H9 (cell line): ENCODE results near the gene FGFR3. TPM values are rescaled to one million over a fixed set of nuclear protein-coding genes. Genes with fewer than 3 reads are reported as not detected.

Experiments used
- DNase-seq: peaks from one replicate; pipeline ENCODE4 v3.0.0-alpha.2; 2017
- H2AFZ ChIP-seq: one replicate; pipeline ENCODE4 v1.6.1; 2013; ENCODE audit warnings: mild to moderate bottlenecking, low read length, control low read depth, moderate library complexity
- H2AK5ac ChIP-seq: 2 replicates; pipeline ENCODE4 v1.6.1; 2013; ENCODE audit warnings: low read length, control low read depth, mixed read lengths; ENCODE audit not compliant: insufficient read length
- H2BK120ac ChIP-seq: one replicate; pipeline ENCODE4 v1.6.1; 2013; ENCODE audit warnings: low read depth, mild to moderate bottlenecking, low read length, control low read depth, inconsistent platforms; ENCODE audit not compliant: poor library complexity, severe bottlenecking
- H2BK12ac ChIP-seq: 2 replicates; pipeline ENCODE4 v1.6.1; 2013; ENCODE audit warnings: low read length, control low read depth, mixed read lengths, low read depth; ENCODE audit not compliant: insufficient read length
- H2BK15ac ChIP-seq: 2 replicates; pipeline ENCODE4 v1.6.1; 2013; ENCODE audit warnings: low read depth, low read length, control low read depth
- H2BK20ac ChIP-seq: one replicate; pipeline ENCODE4 v1.6.1; 2013; ENCODE audit warnings: low read depth, mild to moderate bottlenecking, low read length, control low read depth, inconsistent platforms; ENCODE audit not compliant: poor library complexity, severe bottlenecking
- H2BK5ac ChIP-seq: 2 replicates; pipeline ENCODE4 v1.6.1; 2013; ENCODE audit warnings: low read length, control low read depth, mixed read lengths; ENCODE audit not compliant: insufficient read length
- H3K14ac ChIP-seq: 2 replicates; pipeline ENCODE4 v1.6.1; 2013; ENCODE audit warnings: low read length, control low read depth; ENCODE audit not compliant: insufficient read depth
- H3K18ac ChIP-seq: 2 replicates; pipeline ENCODE4 v1.6.1; 2013; ENCODE audit warnings: low read depth, mild to moderate bottlenecking, mixed read lengths, low read length, control low read depth; ENCODE audit not compliant: insufficient read length
- H3K23ac ChIP-seq: 2 replicates; pipeline ENCODE4 v1.6.1; 2013; ENCODE audit warnings: low read length, control low read depth, mixed read lengths, low read depth; ENCODE audit not compliant: insufficient read length
- H3K23me2 ChIP-seq: 2 replicates; pipeline ENCODE4 v1.6.1; 2013; ENCODE audit warnings: low read depth, mild to moderate bottlenecking, mixed read lengths, low read length, control low read depth; ENCODE audit not compliant: insufficient read length, poor library complexity, severe bottlenecking
- H3K27ac ChIP-seq: 2 replicates; pipeline ENCODE4 v1.5.1; 2013; ENCODE audit warnings: low read length, control low read depth, mixed read lengths, low read depth; ENCODE audit not compliant: insufficient read length
- H3K27me3 ChIP-seq: 2 replicates; pipeline ENCODE4 v1.6.1; 2013; ENCODE audit warnings: low read length, control low read depth, inconsistent platforms; ENCODE audit not compliant: insufficient read depth
- H3K4ac ChIP-seq: 2 replicates; pipeline ENCODE4 v1.6.1; 2013; ENCODE audit warnings: low read depth, mild to moderate bottlenecking, control low read depth, inconsistent platforms, low read length, moderate library complexity
- H3K4me1 ChIP-seq: 2 replicates; pipeline ENCODE4 v1.6.1; 2013; ENCODE audit warnings: low read length, control low read depth, inconsistent platforms; ENCODE audit not compliant: insufficient read depth
- H3K4me2 ChIP-seq: 2 replicates; pipeline ENCODE4 v1.6.1; 2013; ENCODE audit warnings: low read length, control low read depth, mixed read lengths; ENCODE audit not compliant: insufficient read length, insufficient read depth
- H3K56ac ChIP-seq: 2 replicates; pipeline ENCODE4 v1.6.1; 2013; ENCODE audit warnings: low read depth, mild to moderate bottlenecking, mixed read lengths, low read length, control low read depth; ENCODE audit not compliant: insufficient read length
- H3K79me1 ChIP-seq: 2 replicates; pipeline ENCODE4 v1.6.1; 2013; ENCODE audit warnings: low read depth, mild to moderate bottlenecking, moderate library complexity, low read length, control low read depth, inconsistent platforms; ENCODE audit not compliant: insufficient read depth, poor library complexity, severe bottlenecking
- H3K79me2 ChIP-seq: 2 replicates; pipeline ENCODE4 v1.6.1; 2013; ENCODE audit warnings: low read length, control low read depth, inconsistent platforms; ENCODE audit not compliant: insufficient read depth
- H3K9ac ChIP-seq: 2 replicates; pipeline ENCODE4 v1.6.1; 2013; ENCODE audit warnings: low read length, control low read depth, mixed read lengths; ENCODE audit not compliant: insufficient read length; ENCODE audit errors: extremely low read depth
- H3K9me3 ChIP-seq: one replicate; pipeline ENCODE4 v1.6.1; 2013; ENCODE audit warnings: low read depth, low read length, inconsistent platforms; ENCODE audit not compliant: control insufficient read depth
- H3T11ph ChIP-seq: one replicate; pipeline ENCODE4 v1.6.1; 2013; ENCODE audit warnings: mild to moderate bottlenecking, low read length, control low read depth, inconsistent platforms
- H4K20me1 ChIP-seq: one replicate; pipeline ENCODE4 v1.6.1; 2013; ENCODE audit not compliant: control insufficient read depth, insufficient read length, insufficient read depth
- H4K5ac ChIP-seq: 2 replicates; pipeline ENCODE4 v1.6.1; 2013; ENCODE audit warnings: low read depth, mild to moderate bottlenecking, mixed read lengths, low read length, control low read depth; ENCODE audit not compliant: insufficient read length
- H4K8ac ChIP-seq: replicated peaks from 2 replicates; pipeline ENCODE4 v1.6.1; 2013; ENCODE audit warnings: low read length, control low read depth, mixed read lengths, low read depth; ENCODE audit not compliant: insufficient read length
- H4K91ac ChIP-seq: 2 replicates; pipeline ENCODE4 v1.6.1; 2013; ENCODE audit warnings: low read depth, mild to moderate bottlenecking, moderate library complexity, mixed read lengths, low read length, control low read depth; ENCODE audit not compliant: insufficient read length
- H3K27ac Mint-ChIP-seq, 3 experiments: 2 replicates in 2 of 3; 3 replicates in 1 of 3; pipeline ENCODE4 v1.8.0; 2020 to 2021; ENCODE audit warnings: mixed read lengths in 3 of 3, mild to moderate bottlenecking in 1 of 3, moderate library complexity in 1 of 3
- H3K27me3 Mint-ChIP-seq: 2 replicates; pipeline ENCODE4 v1.8.0; 2021; ENCODE audit warnings: low read depth, mild to moderate bottlenecking, moderate library complexity, mixed read lengths
- H3K36me3 Mint-ChIP-seq, 3 experiments: 2 replicates in 2 of 3; 3 replicates in 1 of 3; pipeline ENCODE4 v1.8.0; 2020 to 2021; ENCODE audit warnings: low read depth in 3 of 3, mixed read lengths in 3 of 3; ENCODE audit not compliant: insufficient read depth in 1 of 3
- H3K4me1 Mint-ChIP-seq, 2 experiments: 2 replicates each; pipeline ENCODE4 v1.8.0; 2020; ENCODE audit warnings: mixed read lengths in 2 of 2
- H3K4me3 Mint-ChIP-seq, 2 experiments: 2 replicates in 1 of 2; 3 replicates in 1 of 2; pipeline ENCODE4 v1.8.0; 2020 to 2021; ENCODE audit warnings: mild to moderate bottlenecking in 2 of 2, mixed read lengths in 2 of 2, moderate library complexity in 1 of 2
- H3K9me3 Mint-ChIP-seq, 2 experiments: 2 replicates in 1 of 2; 3 replicates in 1 of 2; pipeline ENCODE4 v1.8.0; 2020; ENCODE audit warnings: mild to moderate bottlenecking in 2 of 2, mixed read lengths in 2 of 2, moderate library complexity in 1 of 2
- CTCF ChIP-seq: fragments of 200-600 bp; sonication (generic); conservative IDR thresholded peaks from 3 replicates; pipeline ENCODE4 v1.8.0; 2021; ENCODE audit warnings: antibody characterized with exemption, mild to moderate bottlenecking
- WGBS: extraction: QIAGEN DNeasy Blood & Tissue Kit; methylation state at CpG from one replicate; pipeline ENCODE4 v1.1.7; 2013; ENCODE audit warnings: missing lambda C conversion rate, low lambda C conversion rate, mixed read lengths; ENCODE audit not compliant: insufficient read length; ENCODE audit errors: extremely low coverage; 5-methylcytosine and 5-hydroxymethylcytosine counted together
- total RNA-seq: library from RNA; stranded (reverse); gene quantifications from 2 replicates; pipeline ENCODE4 v1.2.1, GENCODE V29; 2021

Gene FGFR3
- total RNA-seq, 1 experiment from 2014 or later: 75.7 TPM

- H4K20me1 ChIP-seq: no peaks in the 10 kb centered on the region
- H3K4ac ChIP-seq: no peak overlapping the region
- H3K23me2 ChIP-seq: no peaks in the 10 kb centered on the region
- H3K9ac ChIP-seq: no peak overlapping the region
- no peak overlapping the region for H4K8ac ChIP-seq
- no peak overlapping the region for H2AFZ ChIP-seq
- no peak overlapping the region for H2BK5ac ChIP-seq
- no peak overlapping the region for H3K4me2 ChIP-seq
- peak; percentile 21 for DNase-seq
- H2BK12ac ChIP-seq: no peak overlapping the region
- no peaks in the 10 kb centered on the region for H3K9me3 ChIP-seq
- H2BK20ac ChIP-seq: no peak overlapping the region
- Mint-ChIP-seq H3K27ac (peak overlapping the region in 2 of 3 experiments; percentile 29; a peak in 2 of 7 replicates), H3K36me3 (peaks cover 45 to 70% (median 68%) of the 10 kb centered on the region in 3 experiments), H3K9me3 (peaks cover 9 to 11% of the 10 kb centered on the region in 2 experiments), H3K4me1 (peaks cover 9 to 10% of the 10 kb centered on the region in 2 experiments), H3K27me3 (peaks cover 6% of the 10 kb centered on the region), H3K4me3 (no peak overlapping the region)
- H4K5ac ChIP-seq: no peak overlapping the region
- no peak overlapping the region for H2AK5ac ChIP-seq
- no peak overlapping the region for H3K23ac ChIP-seq
- no peaks in the 10 kb centered on the region for H3K27me3 ChIP-seq
- H2BK15ac ChIP-seq: no peak overlapping the region
- H3K56ac ChIP-seq: no peak overlapping the region
- no peaks in the 10 kb centered on the region for H3K79me1 ChIP-seq
- no peak overlapping the region for H3T11ph ChIP-seq
- H3K79me2 ChIP-seq: no peaks in the 10 kb centered on the region
- no peak overlapping the region for H2BK120ac ChIP-seq
- H4K91ac ChIP-seq: no peak overlapping the region
- H3K27ac ChIP-seq: no peak overlapping the region
- H3K4me1 ChIP-seq: no peaks in the 10 kb centered on the region
- H3K14ac ChIP-seq: no peak overlapping the region; the same call in 1 of the 2 replicates
- H3K18ac ChIP-seq: no peak overlapping the region
- no peak for TF ChIP-seq CTCF
- WGBS: no CpG with 5 or more reads among the region's 30 CpGs
Measured at GRCh38 chr4:1826531-1827350, 33.6 kb downstream of the FGFR3 start.
